Activated CD4-positive, alpha-beta memory T cell treated with anti-CD3 and anti-CD28 coated beads, Interleukin-2, amount 10 ng/mL, durations not matched to agents 7 days and 5 days (primary cell): ENCODE data around the gene GCC1. TPM values are rescaled to one million over a fixed set of nuclear protein-coding genes. Genes with fewer than 3 reads are reported as not detected.
"Not testable (repeated sequence)": the region's sequence is repeated elsewhere in the genome, so short reads cannot be mapped to it uniquely, and the experiment has no call there.

ENCODE experiments used
- CTCF ChIA-PET: fragments of 350-600 bp; sonication (Branson Sonifier 250); formaldehyde crosslinking; loops from one replicate; lab custom pipeline; 2021; ENCODE audit warnings: antibody characterized with exemption, inconsistent platforms; lab: Charles Lee
- POLR2A ChIA-PET: fragments of 350-600 bp; sonication (Branson Sonifier 250); formaldehyde crosslinking; loops from one replicate; lab custom pipeline; 2021; ENCODE audit warnings: antibody characterized with exemption; lab: Charles Lee
- DNase-seq: peaks from one replicate; pipeline ENCODE4 v3.0.0-alpha.2; 2020
- H3K27ac Mint-ChIP-seq: one replicate; pipeline ENCODE4 v1.8.0; 2021; ENCODE audit warnings: mild to moderate bottlenecking, mixed read lengths
- H3K27me3 Mint-ChIP-seq: one replicate; pipeline ENCODE4 v1.8.0; 2021; ENCODE audit warnings: mixed read lengths
- H3K36me3 Mint-ChIP-seq: one replicate; pipeline ENCODE4 v1.8.0; 2021; ENCODE audit warnings: low read depth, mixed read lengths
- H3K4me1 Mint-ChIP-seq: one replicate; pipeline ENCODE4 v1.8.0; 2021; ENCODE audit warnings: mixed read lengths
- H3K4me3 Mint-ChIP-seq: one replicate; pipeline ENCODE4 v1.8.0; 2021; ENCODE audit warnings: mild to moderate bottlenecking, mixed read lengths
- H3K9me3 Mint-ChIP-seq: one replicate; pipeline ENCODE4 v1.8.0; 2021; ENCODE audit warnings: mixed read lengths
- total RNA-seq, 2 experiments: library from RNA; stranded (reverse); gene quantifications; one replicate each; pipeline ENCODE4 v1.2.3, GENCODE V29; 2021

Gene GCC1
- total RNA-seq, 2 experiments from 2014 or later, result 22.0 to 22.4 TPM

- DNase-seq, result no peak
- Mint-ChIP-seq H3K4me1 (peaks cover 61% of the 10 kb centered on the region), H3K4me3 (peak overlapping the region; percentile 34), H3K27me3 (no peaks in the 10 kb centered on the region), H3K27ac (no peak overlapping the region), H3K9me3 (no peaks in the 10 kb centered on the region), H3K36me3 (peaks cover 47% of the 10 kb centered on the region)
- ChIA-PET POLR2A (interaction anchor here (1.4 to 4.7 kb wide), 4 partner anchors 63 to 194 kb away, joined by 4 to 35 read pairs (median 12); partner anchors contain the start of genes SND1 and ZNF800), CTCF (interaction anchor here (0.8 kb wide), 1 partner anchor 238 kb away, joined by 3 read pairs; no protein-coding TSS in a partner anchor)
Observed at GRCh38 chr7:127586346-127586745, 950 bp upstream of the GCC1 start.

- no peaks in the 10 kb centered on the region for H3K27me3 Mint-ChIP-seq
- ChIA-PET POLR2A (interaction anchor here (1.1 to 4.7 kb wide), 6 partner anchors 9 to 192 kb away, joined by 3 to 35 read pairs (median 4); partner anchors contain the start of genes FSCN3, SND1 and ZNF800), CTCF (interaction anchor here (1.2 to 1.8 kb wide), 3 partner anchors 66 to 625 kb away, joined by 3 to 5 read pairs (median 3); no protein-coding TSS in a partner anchor)
- H3K27ac Mint-ChIP-seq, result peak overlapping the region; percentile 82
- peaks cover 58% of the 10 kb centered on the region for H3K4me1 Mint-ChIP-seq
- DNase-seq, result no peak
- peaks cover 31% of the 10 kb centered on the region for H3K36me3 Mint-ChIP-seq
- H3K4me3 Mint-ChIP-seq, result peak overlapping the region; percentile 92
- no peaks in the 10 kb centered on the region for H3K9me3 Mint-ChIP-seq
Observed at GRCh38 chr7:127584648-127585043, 750 bp downstream of the GCC1 start.

- Mint-ChIP-seq H3K36me3 (peaks cover 34% of the 10 kb centered on the region), H3K4me3 (no peak overlapping the region), H3K4me1 (peaks cover 50% of the 10 kb centered on the region), H3K27ac (no peak overlapping the region), H3K9me3 (no peaks in the 10 kb centered on the region), H3K27me3 (no peaks in the 10 kb centered on the region)
- DNase-seq, result no peak
- POLR2A ChIA-PET, result interaction anchor here (2.1 kb wide), 1 partner anchor 190 kb away, joined by 9 read pairs; the partner anchor contains the start of gene ZNF800
- CTCF ChIA-PET, result no interaction called here
Observed at GRCh38 chr7:127582361-127582760, 3.0 kb downstream of the GCC1 start.

GRCh38 chr7:127581716-127582115 lies 3.7 kb downstream of the GCC1 start:
- ChIA-PET CTCF (no interaction called here), POLR2A (interaction anchor here (2.1 kb wide), 1 partner anchor 189 kb away, joined by 9 read pairs; the partner anchor contains the start of gene ZNF800)
- no peak for DNase-seq
- no peak overlapping the region for H3K4me3 Mint-ChIP-seq
- H3K9me3 Mint-ChIP-seq, result no peaks in the 10 kb centered on the region
- peaks cover 34% of the 10 kb centered on the region for H3K36me3 Mint-ChIP-seq
- H3K4me1 Mint-ChIP-seq, result peaks cover 50% of the 10 kb centered on the region
- no peaks in the 10 kb centered on the region for H3K27me3 Mint-ChIP-seq
- H3K27ac Mint-ChIP-seq, result no peak overlapping the region

- H3K27ac Mint-ChIP-seq, result no peak overlapping the region
- H3K27me3 Mint-ChIP-seq, result no peaks in the 10 kb centered on the region
- H3K4me3 Mint-ChIP-seq, result no peak overlapping the region
- H3K9me3 Mint-ChIP-seq, result no peaks in the 10 kb centered on the region
- H3K4me1 Mint-ChIP-seq, result peaks cover 40% of the 10 kb centered on the region
- POLR2A ChIA-PET, result interaction anchor here (2.1 kb wide), 1 partner anchor 188 kb away, joined by 9 read pairs; the partner anchor contains the start of gene ZNF800
- H3K36me3 Mint-ChIP-seq, result peaks cover 34% of the 10 kb centered on the region
- DNase-seq, result no peak
- CTCF ChIA-PET, result no interaction called here
Observed at GRCh38 chr7:127580612-127581011, 4.8 kb downstream of the GCC1 start.

- H3K27me3 Mint-ChIP-seq, result no peaks in the 10 kb centered on the region
- H3K4me3 Mint-ChIP-seq, result no peak overlapping the region
- no peak overlapping the region for H3K27ac Mint-ChIP-seq
- ChIA-PET CTCF (no interaction called here), POLR2A (no interaction called here)
- peaks cover 27% of the 10 kb centered on the region for H3K4me1 Mint-ChIP-seq
- H3K36me3 Mint-ChIP-seq, result peaks cover 29% of the 10 kb centered on the region
- H3K9me3 Mint-ChIP-seq, result no peaks in the 10 kb centered on the region
- no peak for DNase-seq
Observed at GRCh38 chr7:127578711-127579275, 6.6 kb downstream of the GCC1 start.

- POLR2A ChIA-PET, result no interaction called here
- Mint-ChIP-seq H3K36me3 (peaks cover 23% of the 10 kb centered on the region), H3K27ac (no peak overlapping the region)
Observed at GRCh38 chr7:127578036-127578684, 7.2 kb downstream of the GCC1 start.

GRCh38 chr7:127571741-127572505 lies 13.5 kb downstream of the GCC1 start:
- ChIA-PET POLR2A (no interaction called here), CTCF (no interaction called here)
- Mint-ChIP-seq H3K9me3 (peaks cover under 1% of the 10 kb centered on the region), H3K36me3 (no peaks in the 10 kb centered on the region), H3K27ac (no peak overlapping the region), H3K4me3 (no peak overlapping the region), H3K27me3 (no peaks in the 10 kb centered on the region), H3K4me1 (no peaks in the 10 kb centered on the region)
- DNase-seq, result no peak

More at GRCh38 chr7:127578036-127578684, 7.2 kb downstream of the GCC1 start:
- no peak for DNase-seq
- Mint-ChIP-seq H3K9me3 (no peaks in the 10 kb centered on the region), H3K4me1 (peaks cover 21% of the 10 kb centered on the region), H3K4me3 (no peak overlapping the region), H3K27me3 (no peaks in the 10 kb centered on the region)
- CTCF ChIA-PET, result no interaction called here

GRCh38 chr7:127568034-127568433 lies 17.4 kb downstream of the GCC1 start:
- H3K4me1 Mint-ChIP-seq, H3K9me3 Mint-ChIP-seq, POLR2A ChIA-PET, H3K27me3 Mint-ChIP-seq, H3K4me3 Mint-ChIP-seq, H3K27ac Mint-ChIP-seq, H3K36me3 Mint-ChIP-seq, DNase-seq, CTCF ChIA-PET: not testable (repeated sequence)

- Mint-ChIP-seq H3K27ac (no peak overlapping the region), H3K4me1 (no peaks in the 10 kb centered on the region), H3K36me3 (peaks cover 7% of the 10 kb centered on the region), H3K9me3 (peaks cover 9% of the 10 kb centered on the region), H3K4me3 (no peak overlapping the region), H3K27me3 (no peaks in the 10 kb centered on the region)
- CTCF ChIA-PET, result no interaction called here
- POLR2A ChIA-PET, result interaction anchor here (1.1 kb wide), 1 partner anchor 18 kb away, joined by 3 read pairs; no protein-coding TSS in a partner anchor
- no peak for DNase-seq
Observed at GRCh38 chr7:127566242-127566641, 19.2 kb downstream of the GCC1 start.

- CTCF ChIA-PET, result no interaction called here
- Mint-ChIP-seq H3K9me3 (no peaks in the 10 kb centered on the region), H3K36me3 (no peaks in the 10 kb centered on the region), H3K4me3 (no peak overlapping the region), H3K27me3 (peaks cover 3% of the 10 kb centered on the region), H3K4me1 (no peaks in the 10 kb centered on the region), H3K27ac (no peak overlapping the region)
- POLR2A ChIA-PET, result no interaction called here
- DNase-seq, result no peak
Observed at GRCh38 chr7:127557803-127558202, 27.6 kb downstream of the GCC1 start.

GRCh38 chr7:127556404-127556803 lies 29.0 kb downstream of the GCC1 start:
- no peak overlapping the region for H3K27ac Mint-ChIP-seq
- H3K4me1 Mint-ChIP-seq, result no peaks in the 10 kb centered on the region
- CTCF ChIA-PET, result no interaction called here
- no peaks in the 10 kb centered on the region for H3K36me3 Mint-ChIP-seq
- no peak overlapping the region for H3K4me3 Mint-ChIP-seq
- no peak for DNase-seq
- no peaks in the 10 kb centered on the region for H3K9me3 Mint-ChIP-seq
- POLR2A ChIA-PET, result no interaction called here
- H3K27me3 Mint-ChIP-seq, result peaks cover 3% of the 10 kb centered on the region

- peaks cover 6% of the 10 kb centered on the region for H3K27me3 Mint-ChIP-seq
- ChIA-PET CTCF (no interaction called here), POLR2A (no interaction called here)
- H3K27ac Mint-ChIP-seq, result no peak overlapping the region
- DNase-seq, result no peak
- no peaks in the 10 kb centered on the region for H3K4me1 Mint-ChIP-seq
- H3K9me3 Mint-ChIP-seq, result no peaks in the 10 kb centered on the region
- H3K36me3 Mint-ChIP-seq, result no peaks in the 10 kb centered on the region
- no peak overlapping the region for H3K4me3 Mint-ChIP-seq
Observed at GRCh38 chr7:127551941-127552340, 33.5 kb downstream of the GCC1 start.
